NOMO-1 treated with dmso at 0.1 percent for 144 hours (cell line): ENCODE results near the gene GPR35.
"Not testable (repeated sequence)": the region's sequence is repeated elsewhere in the genome, so short reads cannot be mapped to it uniquely, and the experiment has no call there.

Experiments
- DNase-seq: peaks from one replicate; lab custom pipeline; 2025; ENCODE audit not compliant: unreplicated experiment; lab: John Stamatoyannopoulos, UW

The GPR35 gene

DNA sequence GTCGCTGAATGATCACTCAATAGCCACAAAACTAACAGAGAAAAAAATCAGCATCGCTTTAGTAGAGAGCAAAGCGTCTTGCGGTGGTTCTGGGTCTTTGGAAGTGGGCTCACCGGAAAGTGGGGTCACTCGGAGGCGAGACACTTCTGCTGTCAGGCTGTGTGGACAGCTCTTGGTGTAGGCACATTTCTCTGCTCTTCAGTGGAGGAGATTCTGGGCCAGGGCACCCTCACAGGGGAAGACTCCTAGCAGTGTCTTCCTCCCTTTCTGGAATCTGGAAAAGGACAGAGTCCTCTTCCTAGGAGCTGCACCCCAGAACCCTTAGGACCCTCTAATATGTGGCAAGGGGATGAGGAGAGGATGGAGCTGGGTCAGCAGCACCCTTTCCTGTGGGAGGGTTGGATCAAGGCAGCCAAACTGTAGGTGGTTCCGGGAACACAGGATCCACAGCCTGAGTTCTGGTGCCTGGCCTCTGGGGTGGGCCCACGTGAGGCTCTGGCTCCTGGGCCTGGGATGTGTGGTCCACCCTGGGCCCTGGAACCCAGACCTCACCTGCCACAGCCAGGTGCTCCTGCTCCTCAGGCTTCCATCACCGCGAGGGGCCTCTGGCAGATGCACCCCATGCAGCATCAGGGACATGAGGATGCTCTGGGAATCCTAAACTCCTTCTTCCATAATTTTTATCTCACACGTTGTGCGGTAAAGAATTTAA, 25.1 kb downstream of the GPR35 start:
- no peak for DNase-seq

DNA sequence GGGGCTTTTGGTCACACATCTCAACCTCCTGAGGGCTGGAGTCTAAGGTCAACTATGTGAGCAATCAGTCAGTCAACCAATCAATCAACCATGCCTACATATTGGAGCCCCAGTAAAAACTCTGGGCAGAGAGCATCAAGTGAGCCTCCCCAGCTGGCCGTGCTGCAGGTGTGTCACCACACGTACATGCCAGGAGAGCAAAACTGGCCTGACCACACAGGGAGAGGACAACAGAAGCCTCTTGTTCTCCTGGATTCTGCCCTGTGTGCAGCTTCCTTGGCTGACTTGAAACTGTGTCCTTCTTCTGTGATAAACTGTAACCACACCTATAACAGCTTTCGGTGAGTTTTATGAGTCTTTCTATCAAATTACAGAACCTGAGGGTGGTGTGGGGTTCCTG, 25.9 kb downstream of the GPR35 start:
- DNase-seq = no peak

DNA sequence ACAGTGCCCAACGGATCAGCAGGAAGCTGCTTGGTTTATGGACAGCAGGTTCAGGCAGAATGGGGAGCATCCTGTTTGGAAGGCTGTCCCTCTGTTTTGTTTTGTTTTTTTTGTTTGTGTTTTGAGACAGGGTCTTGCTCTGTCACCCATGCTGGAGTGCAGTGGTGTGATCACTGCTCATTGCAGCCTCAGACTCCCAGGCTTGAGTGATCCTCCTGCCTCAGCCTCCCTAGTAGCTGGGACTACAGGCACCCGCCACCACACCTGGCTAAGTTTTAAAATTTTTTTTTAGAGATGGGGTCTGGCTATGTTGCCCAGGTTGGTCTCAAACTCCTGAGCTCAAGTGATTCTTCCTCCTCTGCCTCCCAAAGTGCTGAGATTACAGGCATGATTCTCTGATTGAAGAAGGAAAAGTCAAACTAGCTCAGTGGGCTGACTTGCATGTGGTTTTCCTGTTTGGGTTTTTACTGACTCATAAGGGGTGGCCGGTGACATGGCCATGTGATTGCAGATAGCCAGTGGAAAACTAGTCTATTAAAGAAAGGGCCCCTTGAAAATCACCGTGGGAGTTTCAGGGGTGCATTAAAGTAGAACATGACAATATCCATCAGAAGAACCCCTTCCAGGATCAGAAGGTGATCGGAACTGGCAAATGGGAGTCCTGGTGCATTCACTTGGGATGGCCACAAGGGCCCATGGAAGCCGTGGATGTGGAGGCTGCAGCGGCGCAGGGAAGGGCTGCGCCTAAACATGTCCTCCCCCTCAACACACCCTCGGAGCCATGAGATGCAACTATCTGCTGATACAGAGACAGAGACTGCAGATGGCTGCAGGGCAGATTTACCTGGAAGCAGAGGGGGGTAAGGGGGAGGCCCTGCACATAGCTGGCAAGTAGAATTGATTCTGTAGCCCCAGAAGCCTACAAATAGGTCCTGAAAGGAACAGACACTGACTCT, 30.9 kb downstream of the GPR35 start:
- DNase-seq = no peak

DNA sequence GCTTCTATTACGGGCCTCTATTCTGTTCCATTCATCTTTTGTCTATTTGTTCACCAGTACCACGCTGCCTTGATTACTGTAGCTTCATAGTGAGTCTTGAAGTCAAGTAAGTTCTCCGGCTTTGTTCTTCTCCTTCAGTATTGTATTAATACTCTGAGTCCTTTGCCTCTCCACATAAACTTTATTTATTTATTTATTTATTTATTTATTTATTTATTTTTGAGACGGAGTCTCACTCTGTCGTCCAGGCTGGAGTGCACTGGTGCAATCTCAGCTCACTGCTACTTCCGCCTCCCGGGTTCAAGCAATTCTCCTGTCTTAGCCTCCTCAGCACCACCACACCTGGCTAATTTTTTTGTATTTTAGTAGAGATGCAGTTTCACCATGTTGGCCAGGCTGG, 34.6 kb downstream of the GPR35 start:
- not testable (repeated sequence) for DNase-seq

DNA sequence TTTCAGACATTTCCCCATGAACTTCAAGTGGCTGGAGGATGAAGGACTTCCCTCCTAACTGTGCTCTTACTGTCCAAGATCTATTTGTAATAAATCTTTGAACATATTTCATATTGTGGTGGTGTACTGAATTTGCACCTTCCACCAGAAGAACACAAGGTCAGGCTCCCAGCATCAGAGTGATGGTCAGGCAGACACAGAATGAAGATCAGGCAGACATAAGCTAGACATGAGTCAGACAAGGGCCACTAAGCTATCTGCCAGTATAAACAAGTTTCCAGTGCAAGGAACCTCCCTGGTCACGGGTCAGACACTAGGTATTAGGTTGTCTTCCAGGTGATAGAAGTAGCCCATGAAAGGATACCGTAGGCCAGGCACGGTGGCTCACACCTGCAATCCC, 37.4 kb downstream of the GPR35 start:
- no peak for DNase-seq

DNA sequence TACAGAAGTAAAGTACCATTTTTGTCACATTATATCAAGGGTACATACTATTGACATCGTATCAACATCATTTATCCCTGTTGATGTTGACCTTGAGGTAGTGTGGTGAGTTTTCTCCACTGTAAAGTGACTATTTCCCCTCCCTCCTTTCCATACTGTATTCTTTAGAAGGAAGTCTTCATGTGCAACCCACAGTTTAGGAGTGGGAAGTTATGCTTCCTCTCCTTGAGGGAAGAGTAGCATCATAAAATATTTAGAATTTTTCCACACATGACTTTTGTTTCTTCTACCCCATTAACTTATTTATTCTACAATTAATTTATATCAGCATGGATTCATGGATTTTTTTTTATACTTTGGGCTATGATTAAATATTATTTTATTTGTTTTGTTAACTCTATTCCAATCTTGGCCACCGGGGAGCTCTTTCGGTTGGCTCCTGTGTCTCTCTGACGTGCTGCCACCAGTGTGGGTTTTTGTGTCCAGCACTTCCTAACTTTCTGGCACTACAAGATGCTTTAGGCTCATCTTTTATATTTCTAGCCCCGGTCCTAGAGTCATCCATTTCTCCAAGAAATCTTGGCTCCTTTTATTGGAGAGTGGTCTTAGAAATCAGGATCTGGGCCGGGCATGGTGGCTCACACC, 38.4 kb downstream of the GPR35 start:
- no peak for DNase-seq

DNA sequence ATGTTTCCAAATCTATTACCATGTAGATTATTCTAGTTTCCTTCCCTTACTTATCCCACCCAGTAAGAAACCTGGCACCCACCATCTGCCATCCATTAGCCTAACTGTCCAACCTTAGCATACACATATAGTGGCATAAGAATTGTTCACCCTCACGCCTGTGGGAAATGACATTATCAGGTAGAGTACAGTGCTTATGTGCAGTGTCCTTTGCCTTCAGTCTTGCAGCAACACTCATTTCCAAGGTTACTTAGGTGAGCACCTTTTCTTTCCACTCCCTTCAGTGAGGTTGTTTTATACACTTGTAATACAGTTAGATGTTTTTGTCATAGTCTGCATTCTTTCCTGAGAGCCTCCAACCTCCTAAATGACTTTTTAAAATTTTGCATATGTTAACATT, 39.3 kb downstream of the GPR35 start:
- DNase-seq = no peak

DNA sequence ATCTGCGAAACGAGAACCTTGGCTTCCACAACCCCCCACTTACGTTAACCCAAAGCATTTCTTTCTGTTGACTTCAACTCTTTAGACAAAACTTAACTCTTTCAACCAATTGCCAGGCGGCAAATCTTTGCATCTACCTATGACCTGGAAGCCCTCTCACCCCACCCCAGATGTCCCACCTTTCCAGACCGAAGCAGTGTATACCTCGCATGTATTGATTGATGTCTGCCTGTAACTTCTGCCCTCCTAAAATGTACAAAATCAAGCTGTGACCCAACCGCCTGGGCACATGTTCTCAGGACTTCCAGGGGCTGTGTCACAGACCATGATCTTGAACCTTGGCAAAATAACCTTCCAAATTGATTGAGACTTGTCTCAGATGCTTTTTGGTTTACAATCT, 45.1 kb downstream of the GPR35 start:
- no peak for DNase-seq

DNA sequence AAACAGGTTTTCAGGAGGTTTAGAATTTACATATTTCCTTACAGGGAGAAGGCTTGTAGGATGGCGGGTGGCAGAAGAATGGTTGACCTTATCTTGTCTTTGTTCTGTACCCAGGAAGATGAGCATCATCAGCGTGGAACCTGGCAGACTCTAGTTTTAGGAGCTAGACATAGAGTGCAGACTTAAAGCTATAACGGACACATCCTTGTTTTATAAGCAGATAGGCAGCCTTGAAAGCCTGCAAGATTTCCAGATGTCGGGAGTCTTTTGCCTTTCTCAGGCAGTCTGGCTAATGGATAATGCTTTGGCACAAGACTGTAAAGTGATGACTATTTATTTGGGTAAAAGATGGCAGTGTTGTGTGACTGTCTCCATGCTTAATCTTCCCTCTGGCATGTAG, 45.7 kb downstream of the GPR35 start:
- no peak for DNase-seq

DNA sequence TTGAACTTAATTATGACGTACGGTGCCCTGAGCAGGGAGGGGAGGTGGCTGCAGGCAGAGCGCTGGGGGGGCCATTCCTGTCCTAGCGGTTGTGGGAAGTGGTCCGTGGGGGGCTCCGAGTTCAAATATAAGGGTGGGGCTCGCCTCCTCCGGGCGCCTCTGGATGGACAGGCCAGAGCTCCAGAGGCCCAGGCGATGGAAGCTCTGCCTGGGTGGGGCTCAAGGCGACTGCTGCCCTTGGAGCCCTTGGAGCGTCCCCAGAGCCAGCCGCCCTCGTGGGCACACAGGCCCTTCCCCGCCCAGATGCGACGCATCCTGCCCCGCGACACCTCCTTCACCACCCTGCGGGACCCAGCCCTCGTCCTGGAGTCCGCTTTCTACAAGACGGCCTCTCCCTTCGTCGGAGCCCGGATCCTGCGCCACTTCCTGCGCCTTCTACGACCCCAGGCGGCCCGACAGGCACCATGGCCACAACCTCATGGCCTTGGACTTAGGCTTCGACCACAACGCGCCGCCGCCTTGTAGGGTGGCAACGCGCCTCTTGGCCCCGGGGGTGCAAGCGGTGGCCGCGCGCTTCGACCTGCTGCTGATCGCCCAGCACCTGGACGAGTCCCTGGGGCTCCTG, 46.9 kb downstream of the GPR35 start:
- DNase-seq = no peak

DNA sequence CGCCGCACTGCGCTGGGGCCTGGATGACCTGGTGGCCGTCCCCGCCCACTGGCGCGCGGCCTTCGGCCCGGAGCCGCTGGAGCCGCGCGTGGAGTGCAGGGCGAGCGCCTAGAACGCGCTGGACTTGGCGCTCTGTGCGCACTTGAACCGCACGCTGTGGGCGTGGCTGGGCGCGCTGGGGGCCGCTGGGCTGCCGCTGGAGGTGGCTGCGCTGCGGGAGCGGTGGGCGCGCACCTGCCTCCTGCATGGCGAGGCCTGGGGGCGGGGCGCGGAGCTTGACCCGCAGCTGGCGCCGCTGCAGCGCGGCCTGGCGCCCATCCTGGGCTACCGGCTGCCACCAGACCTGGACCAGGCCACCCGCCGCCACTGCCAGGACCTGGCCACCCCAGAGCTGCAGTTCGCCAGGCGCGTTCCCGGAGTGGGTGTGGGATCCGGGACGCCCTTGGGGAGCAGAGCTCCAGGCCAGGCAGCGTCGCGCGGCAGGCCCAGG, 47.5 kb downstream of the GPR35 start:
- DNase-seq = no peak

DNA sequence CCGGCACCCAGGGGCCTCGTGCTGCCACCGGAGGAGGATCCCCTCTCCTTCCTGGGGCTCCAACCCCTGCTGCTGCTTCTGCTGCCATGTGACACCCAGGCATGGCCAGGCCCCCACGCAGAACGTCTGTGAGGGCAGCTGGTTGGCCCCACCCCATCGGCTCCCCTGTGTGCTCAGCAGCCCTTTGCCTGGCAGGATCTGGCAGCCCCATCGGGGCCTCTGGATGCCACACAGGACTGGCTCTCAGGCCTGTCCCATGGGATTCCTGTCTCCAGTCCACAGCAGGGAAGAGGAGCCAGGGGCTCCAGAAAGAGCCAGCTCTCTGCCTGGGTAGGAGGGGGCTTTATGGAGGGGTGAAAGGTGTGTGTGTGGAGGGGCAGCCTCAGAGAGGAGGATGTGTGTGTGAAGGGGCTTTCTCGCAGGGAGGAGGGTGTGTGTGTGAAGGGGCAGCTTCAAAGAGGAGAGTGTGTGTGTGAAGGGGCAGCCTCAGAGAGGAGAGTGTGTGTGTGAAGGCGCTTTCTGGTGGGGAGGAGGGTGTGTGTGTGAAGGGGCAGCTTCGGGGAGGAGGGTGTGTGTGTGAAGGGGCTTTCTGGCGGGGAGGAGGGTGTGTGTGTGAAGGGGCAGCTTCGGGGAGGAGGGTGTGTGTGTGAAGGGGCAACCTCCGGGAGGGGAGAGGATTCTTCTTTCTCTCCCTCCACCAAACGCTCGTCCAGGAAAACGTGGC, 49.3 kb downstream of the GPR35 start:
- DNase-seq = not testable (repeated sequence)

DNA sequence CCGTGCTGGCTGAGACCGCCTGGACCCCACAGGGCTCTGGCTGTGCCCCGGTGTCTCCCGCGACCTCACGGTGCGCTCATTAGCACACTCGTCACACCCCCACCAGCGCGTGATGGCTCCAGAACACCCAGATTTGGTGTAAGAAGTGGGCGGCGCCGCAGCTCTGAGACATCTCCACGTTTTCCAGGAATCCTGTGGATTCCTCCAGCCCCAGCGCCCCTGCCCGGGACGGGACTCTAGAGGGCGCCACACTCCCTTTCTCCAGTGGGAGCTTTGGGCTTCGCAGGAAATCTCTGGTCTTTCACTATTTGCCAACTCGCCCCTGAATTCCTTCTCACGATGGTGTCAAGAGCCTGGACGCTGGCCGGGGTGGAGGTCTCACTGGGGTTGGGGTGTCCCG, 50.1 kb downstream of the GPR35 start:
- not testable (repeated sequence) for DNase-seq

DNA sequence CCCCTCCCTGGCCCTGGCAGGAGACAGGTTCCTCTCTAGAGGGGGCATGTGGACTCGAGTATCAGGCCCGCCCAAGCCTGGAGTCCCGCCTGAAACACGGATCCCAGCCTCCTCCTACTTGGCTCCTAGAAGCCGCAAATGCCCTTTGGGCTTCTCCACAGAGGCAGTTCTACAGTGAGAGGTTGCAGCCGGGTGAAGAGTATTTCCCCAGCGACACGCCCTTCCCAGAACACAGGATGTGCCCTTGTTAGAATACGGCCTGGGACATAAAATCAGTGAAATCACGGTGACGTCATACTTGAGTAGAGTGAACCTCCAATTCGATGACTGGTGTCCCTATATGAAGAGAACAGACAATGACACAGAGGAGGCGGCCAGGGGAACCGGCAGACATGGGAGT, 52.8 kb downstream of the GPR35 start:
- not testable (repeated sequence) for DNase-seq

DNA sequence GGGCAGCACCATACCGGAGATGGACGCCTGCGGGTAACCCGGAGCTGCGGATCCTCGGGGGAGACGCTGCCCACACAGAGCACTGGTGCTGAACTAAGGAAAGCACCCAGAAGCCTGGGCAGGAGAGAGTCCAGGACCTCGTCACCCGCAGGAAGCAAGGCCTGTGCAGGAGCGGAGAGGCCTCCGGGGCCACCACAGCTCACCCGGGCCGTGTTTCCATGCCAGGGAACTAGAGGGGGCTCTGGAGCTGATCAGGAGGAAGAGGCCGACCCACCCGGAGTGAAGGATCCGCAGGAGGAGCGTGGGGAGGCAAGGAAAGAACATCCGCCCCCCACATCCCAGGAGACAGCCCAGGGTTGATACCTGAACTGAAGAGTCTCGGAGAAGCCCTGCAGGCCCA, 53.6 kb downstream of the GPR35 start:
- not testable (repeated sequence) for DNase-seq

DNA sequence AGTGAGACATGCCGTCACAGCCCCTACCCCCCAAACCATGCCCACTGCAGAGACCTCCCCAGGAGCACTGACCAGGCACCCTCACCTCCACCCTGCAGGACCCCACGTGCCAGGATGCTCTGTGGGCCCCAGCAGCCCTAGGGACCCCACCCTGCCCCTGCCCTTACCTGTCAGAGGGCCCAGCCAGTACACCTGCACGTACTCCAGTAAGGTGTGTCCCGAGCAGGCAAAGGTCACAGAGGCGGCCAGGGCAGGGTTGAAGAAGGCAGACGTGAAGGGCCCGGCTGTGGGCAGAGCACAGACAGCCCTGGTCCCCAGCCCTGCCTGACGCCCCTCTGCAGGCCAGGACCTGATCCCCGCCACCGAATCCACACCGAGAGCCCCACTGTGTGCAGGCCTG, 54.9 kb downstream of the GPR35 start:
- DNase-seq = not testable (repeated sequence)
